Measurements from ENCODE around the gene WASF3. TPM values are rescaled to one million over a fixed set of nuclear protein-coding genes. Genes with fewer than 3 reads are reported as not detected.

The WASF3 gene
- total and polyA plus RNA-seq, 2 of the 13 experiments (the other 11 are each of a cell fraction or from before 2014, with no cell fraction given) = 10.4 to 17.2 TPM

DNA sequence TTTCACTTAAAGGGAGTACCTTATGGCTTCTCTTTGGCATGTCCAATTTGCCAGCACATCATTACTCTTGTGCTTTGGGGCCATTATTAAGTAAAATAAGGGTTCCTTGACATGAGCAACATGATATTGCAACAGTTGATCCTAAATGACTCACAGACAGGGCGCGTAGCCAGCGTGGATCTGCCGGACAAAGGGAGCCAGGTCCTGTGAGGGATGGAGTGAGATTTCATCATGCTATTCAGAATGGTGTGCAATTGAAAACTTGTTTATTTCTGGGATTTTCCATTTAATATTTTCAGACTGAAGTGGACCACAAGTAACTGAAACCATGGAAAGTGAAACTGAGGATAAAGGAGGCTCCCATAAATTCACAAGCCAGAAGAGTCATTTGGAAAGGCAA is 48.6 kb upstream of the WASF3 start:
- Histone ChIP-seq H3K9ac (ENCODE audit: insufficient read depth, low read depth, low read length) (no peak overlapping the region), H4K20me1 (ENCODE audit: insufficient read depth, low read length) (no peaks in the 10 kb centered on the region), H3K9me3 (ENCODE audit: low read length) (peaks cover 12% of the 10 kb centered on the region), H2AFZ (ENCODE audit: low read length) (no peak overlapping the region), H3K27me3 (ENCODE audit: control insufficient read depth in 1 of 2, insufficient read depth in 2 of 2, low read length in 2 of 2) (peaks cover 2 to 12% of the 10 kb centered on the region in 2 experiments; a peak in 3 of 5 replicates), H3K4me2 (ENCODE audit: low read depth, low read length) (no peak overlapping the region), H3K79me2 (ENCODE audit: insufficient read depth, low read length) (no peaks in the 10 kb centered on the region), H3K27ac (ENCODE audit: extremely low read length, insufficient read depth, low read length) (no peak overlapping the region), H3K36me3 (replicated peaks in 1 of 2; ENCODE audit: control insufficient read depth in 1 of 2, insufficient read depth in 2 of 2, low read length in 2 of 2) (no peaks in the 10 kb centered on the region), H3K4me3 (replicated peaks in 1 of 3; ENCODE audit: insufficient read depth in 1 of 3, low read depth in 2 of 3, low read length in 3 of 3) (no peak overlapping the region), H3K4me1 (ENCODE audit: insufficient read depth, low read length) (no peaks in the 10 kb centered on the region)
- ChIA-PET CTCF (ENCODE audit: low intra/inter-chr PET ratio, low total read pairs) (no interaction called here), POLR2A (no interaction called here)
- BruUV-seq (replicated peaks) = no TSS peak
- intact Hi-C loops (cut with micrococcal nuclease; ENCODE audit: unreplicated experiment) = no loop called here
- no peak for ATAC-seq
- TF ChIP-seq ZNF562 (CRISPR knock-in tag; IDR thresholded peaks at IDR 0.05; ENCODE audit: borderline replicate concordance) (no peak), MAZ (IDR thresholded peaks at IDR 0.05; ENCODE audit: borderline replicate concordance, low read depth, low read length) (no peak), MAZ (CRISPR knock-in tag; IDR thresholded peaks at IDR 0.05; ENCODE audit: low read depth) (no peak), CEBPB (IDR thresholded peaks at IDR 0.05; ENCODE audit: borderline replicate concordance, low read depth, low read length) (0 out of 2 replicates have a peak, but pooled peaks have one; percentile 0), SMARCE1 (IDR thresholded peaks at IDR 0.05; ENCODE audit: borderline replicate concordance) (no peak), FOSL2 (CRISPR knock-in tag; IDR thresholded peaks at IDR 0.05) (peak; percentile 28; the same call in 1 of the 2 replicates)
- in situ Hi-C loops (cut with HindIII; ENCODE audit: extremely low pct_ligation_motif_present, low pct_unique_long_range_greater_than_20kb) = no loop called here
- 30% methylated on average over 4 of the region's 4 CpGs for WGBS (ENCODE audit: low lambda C conversion rate)
- no peak for DNase-seq (ENCODE audit: low spot score)
- no peak for FAIRE-seq

DNA sequence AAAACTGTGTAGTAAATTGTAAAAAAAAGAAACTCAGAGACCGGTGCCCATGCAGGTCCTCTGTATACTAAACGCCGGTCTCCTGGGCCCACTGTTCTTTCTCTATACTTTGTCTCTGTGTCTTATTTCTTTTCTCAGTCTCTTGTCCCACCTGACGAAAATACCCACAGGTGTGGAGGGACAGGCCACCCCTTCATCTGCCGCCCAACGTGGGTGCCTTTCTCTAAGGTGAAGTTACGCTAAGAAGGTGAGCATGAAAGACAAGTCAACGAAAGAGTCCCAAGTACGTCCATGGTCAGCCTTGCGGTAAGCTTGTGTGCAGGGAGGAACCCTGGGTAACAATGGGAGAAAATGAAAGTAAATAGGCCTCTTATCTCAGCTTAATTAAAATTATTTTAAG is 48.0 kb upstream of the WASF3 start:
- Histone ChIP-seq H2AFZ (ENCODE audit: low read length) (no peak overlapping the region), H4K20me1 (ENCODE audit: insufficient read depth, low read length) (no peaks in the 10 kb centered on the region), H3K4me3 (replicated peaks in 1 of 3; ENCODE audit: insufficient read depth in 1 of 3, low read depth in 2 of 3, low read length in 3 of 3) (no peak overlapping the region), H3K9me3 (ENCODE audit: low read length) (peaks cover 12% of the 10 kb centered on the region), H3K9ac (ENCODE audit: insufficient read depth, low read depth, low read length) (no peak overlapping the region), H3K4me2 (ENCODE audit: low read depth, low read length) (no peak overlapping the region), H3K27ac (ENCODE audit: extremely low read length, insufficient read depth, low read length) (no peak overlapping the region), H3K79me2 (ENCODE audit: insufficient read depth, low read length) (no peaks in the 10 kb centered on the region), H3K4me1 (ENCODE audit: insufficient read depth, low read length) (no peaks in the 10 kb centered on the region), H3K27me3 (ENCODE audit: control insufficient read depth in 1 of 2, insufficient read depth in 2 of 2, low read length in 2 of 2) (peaks cover 2 to 12% of the 10 kb centered on the region in 2 experiments; a peak in 3 of 5 replicates), H3K36me3 (replicated peaks in 1 of 2; ENCODE audit: control insufficient read depth in 1 of 2, insufficient read depth in 2 of 2, low read length in 2 of 2) (no peaks in the 10 kb centered on the region)
- TF ChIP-seq ZNF780A (CRISPR knock-in tag; IDR thresholded peaks at IDR 0.05) (no peak), ZFP41 (CRISPR knock-in tag; IDR thresholded peaks at IDR 0.05; ENCODE audit: borderline replicate concordance) (no peak)
- TF ChIP-seq, protein P1, sequence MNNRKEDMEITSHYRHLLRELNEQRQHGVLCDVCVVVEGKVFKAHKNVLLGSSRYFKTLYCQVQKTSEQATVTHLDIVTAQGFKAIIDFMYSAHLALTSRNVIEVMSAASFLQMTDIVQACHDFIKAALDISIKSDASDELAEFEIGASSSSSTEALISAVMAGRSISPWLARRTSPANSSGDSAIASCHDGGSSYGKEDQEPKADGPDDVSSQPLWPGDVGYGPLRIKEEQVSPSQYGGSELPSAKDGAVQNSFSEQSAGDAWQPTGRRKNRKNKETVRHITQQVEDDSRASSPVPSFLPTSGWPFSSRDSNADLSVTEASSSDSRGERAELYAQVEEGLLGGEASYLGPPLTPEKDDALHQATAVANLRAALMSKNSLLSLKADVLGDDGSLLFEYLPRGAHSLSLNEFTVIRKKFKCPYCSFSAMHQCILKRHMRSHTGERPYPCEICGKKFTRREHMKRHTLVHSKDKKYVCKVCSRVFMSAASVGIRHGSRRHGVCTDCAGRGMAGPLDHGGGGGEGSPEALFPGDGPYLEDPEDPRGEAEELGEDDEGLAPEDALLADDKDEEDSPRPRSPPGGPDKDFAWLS (CRISPR knock-in tag; IDR thresholded peaks at IDR 0.05; ENCODE audit: borderline replicate concordance) = no peak
- ATAC-seq (no peak), DNase-seq (ENCODE audit: low spot score) (no peak), FAIRE-seq (no peak)
- BruUV-seq (replicated peaks) = no TSS peak
- ChIA-PET POLR2A (no interaction called here), CTCF (ENCODE audit: low intra/inter-chr PET ratio, low total read pairs) (no interaction called here)
- intact Hi-C loops (cut with micrococcal nuclease; ENCODE audit: unreplicated experiment) = no loop called here
- in situ Hi-C loops (cut with HindIII; ENCODE audit: extremely low pct_ligation_motif_present, low pct_unique_long_range_greater_than_20kb) = no loop called here
- WGBS (ENCODE audit: low lambda C conversion rate) = 49% methylated on average over 10 of the region's 10 CpGs

Data from HepG2 (cell line).